PC-9 (cell line): Measurements from ENCODE around the gene FAM78B. TPM values are rescaled to one million over a fixed set of nuclear protein-coding genes. Genes with fewer than 3 reads are reported as not detected.

Experiments used
- BruUV-seq: library from RNA; stranded (reverse); fragments of 400-500 nt; replicated peaks from 2 replicates; lab custom pipeline; 2021; lab: Mats Ljungman, UMichigan
- CTCF ChIA-PET: fragments of 300-600 bp; sonication (Branson Sonifier 250); formaldehyde crosslinking; loops from one replicate; lab custom pipeline; 2022; ENCODE audit warnings: antibody characterized with exemption; lab: Charles Lee
- POLR2A ChIA-PET: fragments of 300-600 bp; sonication (Branson Sonifier 250); formaldehyde crosslinking; loops from one replicate; lab custom pipeline; 2022; ENCODE audit warnings: antibody characterized with exemption; ENCODE audit not compliant: unreplicated experiment; lab: Charles Lee
- DNase-seq, 2 experiments: peaks; one replicate each; pipeline versions ENCODE4 v3.0.0 to v3.0.0-alpha.2; 2015 to 2022; ENCODE audit warnings: mixed read lengths in 1 of 2
- H2AFZ ChIP-seq: fragments of 200-600 bp; sonication (generic); 2 replicates; pipeline ENCODE4 v1.8.1; 2017; ENCODE audit warnings: antibody characterized with exemption
- H3F3A ChIP-seq: fragments of 200-600 bp; sonication (generic); 2 replicates; pipeline ENCODE4 v1.8.1; 2017; ENCODE audit warnings: antibody characterized with exemption, mild to moderate bottlenecking, low read depth; ENCODE audit not compliant: insufficient read depth
- H3K27ac ChIP-seq: fragments of 200-600 bp; sonication (generic); 2 replicates; pipeline ENCODE4 v1.6.1; 2016; ENCODE audit warnings: mixed run types
- H3K27me3 ChIP-seq: fragments of 200-600 bp; sonication (generic); 2 replicates; pipeline ENCODE4 v1.6.1; 2016; ENCODE audit warnings: low read depth, mixed run types; ENCODE audit not compliant: insufficient read depth
- H3K36me3 ChIP-seq: fragments of 200-600 bp; sonication (generic); 2 replicates; pipeline ENCODE4 v1.6.1; 2016; ENCODE audit warnings: low read depth, mixed run types
- H3K4me1 ChIP-seq: fragments of 200-600 bp; sonication (generic); replicated peaks from 2 replicates; pipeline ENCODE4 v1.6.1; 2016; ENCODE audit warnings: mixed run types; ENCODE audit not compliant: insufficient read depth
- H3K4me2 ChIP-seq: fragments of 200-600 bp; sonication (generic); 2 replicates; pipeline ENCODE4 v1.6.1; 2017; ENCODE audit warnings: mixed run types
- H3K4me3 ChIP-seq: fragments of 200-600 bp; sonication (generic); 2 replicates; pipeline ENCODE4 v1.6.1; 2016; ENCODE audit warnings: mixed run types
- H3K79me2 ChIP-seq: fragments of 200-600 bp; sonication (generic); 2 replicates; pipeline ENCODE4 v1.6.1; 2017; ENCODE audit warnings: low read depth, mixed run types
- H3K9me2 ChIP-seq: fragments of 200-600 bp; sonication (generic); 2 replicates; pipeline ENCODE4 v1.8.1; 2017; ENCODE audit warnings: mild to moderate bottlenecking; ENCODE audit not compliant: insufficient read depth
- H3K9me3 ChIP-seq: fragments of 200-600 bp; sonication (generic); 2 replicates; pipeline ENCODE4 v1.8.1; 2016; ENCODE audit warnings: low read depth; ENCODE audit not compliant: insufficient read depth
- H4K20me1 ChIP-seq: fragments of 200-600 bp; sonication (generic); 2 replicates; pipeline ENCODE4 v1.8.1; 2017; ENCODE audit not compliant: insufficient read depth
- CTCF ChIP-seq: fragments of 200-600 bp; sonication (generic); conservative IDR thresholded peaks from 2 replicates; pipeline ENCODE4 v1.6.1; 2017; ENCODE audit warnings: mixed run types, antibody characterized with exemption, mild to moderate bottlenecking, moderate library complexity
- EZH2 ChIP-seq: fragments of 200-600 bp; sonication (generic); IDR thresholded peaks from 2 replicates; pipeline ENCODE4 v1.8.0; 2017; ENCODE audit warnings: antibody characterized with exemption, low read depth
- intact Hi-C: fragments of 100-400 bp; cut with micrococcal nuclease; formaldehyde crosslinking; loops from one replicate; pipeline ENCODE4 v1.10.0; 2022; ENCODE audit not compliant: unreplicated experiment
- total RNA-seq: library from RNA; stranded (reverse); gene quantifications from 2 replicates; pipeline ENCODE4 v1.2.3, GENCODE V29; 2021

FAM78B gene
- total RNA-seq, 1 experiment from 2014 or later: not detected

- Histone ChIP-seq H3K4me1 (no peaks in the 10 kb centered on the region), H2AFZ (no peak overlapping the region), H3K4me3 (no peak overlapping the region), H3F3A (no peaks in the 10 kb centered on the region), H3K36me3 (no peaks in the 10 kb centered on the region), H3K79me2 (no peaks in the 10 kb centered on the region), H3K27ac (no peak overlapping the region), H3K9me2 (no peaks in the 10 kb centered on the region), H3K4me2 (no peak overlapping the region), H4K20me1 (no peaks in the 10 kb centered on the region), H3K27me3 (peaks cover 43% of the 10 kb centered on the region), H3K9me3 (no peaks in the 10 kb centered on the region)
- BruUV-seq: no TSS peak
- POLR2A ChIA-PET: no interaction called here
- intact Hi-C loops: no loop called here
- DNase-seq: no peak
- TF ChIP-seq EZH2 (no peak), CTCF (no peak)
- CTCF ChIA-PET: no interaction called here
Observed at GRCh38 chr1:166122873-166123466, 43.8 kb downstream of the FAM78B start.

GRCh38 chr1:166121010-166121409 is 45.8 kb downstream of the FAM78B start:
- Histone ChIP-seq H3K4me1 (no peaks in the 10 kb centered on the region), H3F3A (no peaks in the 10 kb centered on the region), H3K4me3 (no peak overlapping the region), H3K9me2 (no peaks in the 10 kb centered on the region), H2AFZ (no peak overlapping the region), H3K36me3 (no peaks in the 10 kb centered on the region), H4K20me1 (no peaks in the 10 kb centered on the region), H3K27me3 (peaks cover 48% of the 10 kb centered on the region), H3K4me2 (no peak overlapping the region), H3K79me2 (no peaks in the 10 kb centered on the region), H3K27ac (no peak overlapping the region), H3K9me3 (no peaks in the 10 kb centered on the region)
- intact Hi-C loops: no loop called here
- DNase-seq: no peak
- POLR2A ChIA-PET: no interaction called here
- TF ChIP-seq EZH2 (no peak), CTCF (no peak)
- CTCF ChIA-PET: no interaction called here
- BruUV-seq: no TSS peak

GRCh38 chr1:166120281-166120680 is 46.5 kb downstream of the FAM78B start:
- intact Hi-C loops: no loop called here
- Histone ChIP-seq H3F3A (no peaks in the 10 kb centered on the region), H3K4me2 (no peak overlapping the region), H3K27ac (no peak overlapping the region), H3K36me3 (no peaks in the 10 kb centered on the region), H2AFZ (no peak overlapping the region), H3K4me3 (no peak overlapping the region), H3K79me2 (no peaks in the 10 kb centered on the region), H3K27me3 (peaks cover 48% of the 10 kb centered on the region), H3K4me1 (no peaks in the 10 kb centered on the region), H4K20me1 (no peaks in the 10 kb centered on the region), H3K9me2 (no peaks in the 10 kb centered on the region), H3K9me3 (no peaks in the 10 kb centered on the region)
- no peak for DNase-seq
- ChIA-PET POLR2A (no interaction called here), CTCF (no interaction called here)
- BruUV-seq: no TSS peak
- TF ChIP-seq CTCF (no peak), EZH2 (no peak)
